ENCODE data around the gene TMEM144. TPM values are rescaled to one million over a fixed set of nuclear protein-coding genes. Genes with fewer than 3 reads are reported as not detected.

The TMEM144 gene
- total RNA-seq, 1 experiment from 2014 or later, result 5.4 TPM

DNA sequence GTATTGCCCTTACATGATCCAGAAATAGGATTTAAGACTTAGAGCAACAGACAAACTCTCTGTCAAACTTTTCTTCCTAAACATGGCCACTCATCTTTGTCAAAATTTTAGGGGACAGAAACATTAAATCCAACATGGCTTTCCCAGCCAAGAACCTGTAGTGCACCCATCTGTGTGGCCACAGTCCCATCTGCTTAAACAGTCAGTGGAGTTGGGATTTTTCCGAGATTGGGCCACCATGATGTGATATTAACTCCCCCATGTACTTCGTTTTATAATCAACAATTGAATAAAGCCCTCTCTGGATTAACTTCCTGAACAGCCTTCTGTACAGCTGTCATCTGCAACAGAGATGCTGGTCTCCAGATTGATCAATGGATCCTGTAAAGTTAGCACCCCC, 28.9 kb downstream of the TMEM144 start:
- no peak overlapping the region for H3K9ac ChIP-seq (ENCODE audit: low read length)
- H3F3A ChIP-seq (ENCODE audit: low read length, unreplicated experiment), result no peaks in the 10 kb centered on the region
- H3K4me2 ChIP-seq (ENCODE audit: low read length), result no peak overlapping the region
- H2AFZ ChIP-seq (ENCODE audit: low read length), result no peak overlapping the region
- no peak overlapping the region for H3K4me3 ChIP-seq (ENCODE audit: low read length)
- intact Hi-C loops (cut with micrococcal nuclease), result no loop called here
- ATAC-seq, result no peak
- no peak overlapping the region for H3K27ac ChIP-seq (ENCODE audit: low read length)
- no TSS peak for BruUV-seq (replicated peaks)
- POLR2A ChIA-PET (ENCODE audit: unreplicated experiment), result no interaction called here
- TF ChIP-seq EZH2 (IDR thresholded peaks at IDR 0.05; ENCODE audit: low read length, unreplicated experiment), result no peak
- H3K36me3 ChIP-seq (ENCODE audit: low read depth, low read length), result no peaks in the 10 kb centered on the region
- H4K20me1 ChIP-seq (ENCODE audit: low read length), result no peaks in the 10 kb centered on the region
- H3K9me3 ChIP-seq (ENCODE audit: low read length), result no peaks in the 10 kb centered on the region
- no peaks in the 10 kb centered on the region for H3K27me3 ChIP-seq (ENCODE audit: low read length)
- DNase-seq, result no peak
- H3K9me2 ChIP-seq (replicated peaks; ENCODE audit: low read length), result no peaks in the 10 kb centered on the region
- CTCF ChIA-PET, result no interaction called here
- H3K4me1 ChIP-seq (ENCODE audit: insufficient read depth, low read length), result no peaks in the 10 kb centered on the region
- no peaks in the 10 kb centered on the region for H3K79me2 ChIP-seq (ENCODE audit: low read length)

GRCh38 chr4:158243071-158243470, 32.8 kb downstream of the TMEM144 start:
- Histone ChIP-seq H3K27me3 (ENCODE audit: low read length) (no peaks in the 10 kb centered on the region), H3K9ac (ENCODE audit: low read length) (no peak overlapping the region), H3K4me2 (ENCODE audit: low read length) (no peak overlapping the region), H3K9me3 (ENCODE audit: low read length) (no peaks in the 10 kb centered on the region), H3K4me1 (ENCODE audit: insufficient read depth, low read length) (no peaks in the 10 kb centered on the region), H3F3A (ENCODE audit: low read length, unreplicated experiment) (no peaks in the 10 kb centered on the region), H3K4me3 (ENCODE audit: low read length) (no peak overlapping the region), H3K27ac (ENCODE audit: low read length) (no peak overlapping the region), H2AFZ (ENCODE audit: low read length) (no peak overlapping the region), H3K36me3 (ENCODE audit: low read depth, low read length) (no peaks in the 10 kb centered on the region), H3K9me2 (replicated peaks; ENCODE audit: low read length) (no peaks in the 10 kb centered on the region), H3K79me2 (ENCODE audit: low read length) (no peaks in the 10 kb centered on the region), H4K20me1 (ENCODE audit: low read length) (no peaks in the 10 kb centered on the region)
- ATAC-seq, result no peak
- ChIA-PET CTCF (no interaction called here), POLR2A (ENCODE audit: unreplicated experiment) (no interaction called here)
- DNase-seq, result no peak
- BruUV-seq (replicated peaks), result no TSS peak
- no peak for TF ChIP-seq EZH2phosphoT487 (IDR thresholded peaks at IDR 0.05; ENCODE audit: borderline replicate concordance, low read length)
- TF ChIP-seq CTCF (conservative IDR thresholded peaks at IDR 0.05; ENCODE audit: low read depth, low read length), result no peak
- TF ChIP-seq EZH2 (IDR thresholded peaks at IDR 0.05; ENCODE audit: low read length, unreplicated experiment), result no peak
- intact Hi-C loops (cut with micrococcal nuclease), result no loop called here

GRCh38 chr4:158250321-158250720, 40.0 kb downstream of the TMEM144 start:
- no peak overlapping the region for H3K27ac ChIP-seq (ENCODE audit: low read length)
- no peak overlapping the region for H3K9ac ChIP-seq (ENCODE audit: low read length)
- H3K4me1 ChIP-seq (ENCODE audit: insufficient read depth, low read length), result no peaks in the 10 kb centered on the region
- POLR2A ChIA-PET (ENCODE audit: unreplicated experiment), result no interaction called here
- no peak for DNase-seq
- CTCF ChIA-PET, result no interaction called here
- H3K9me3 ChIP-seq (ENCODE audit: low read length), result no peaks in the 10 kb centered on the region
- no peak overlapping the region for H3K4me2 ChIP-seq (ENCODE audit: low read length)
- no peaks in the 10 kb centered on the region; the same call in 1 of the 2 replicates for H3K36me3 ChIP-seq (ENCODE audit: low read depth, low read length)
- H3K4me3 ChIP-seq (ENCODE audit: low read length), result no peak overlapping the region
- H3K27me3 ChIP-seq (ENCODE audit: low read length), result no peaks in the 10 kb centered on the region
- TF ChIP-seq EZH2phosphoT487 (IDR thresholded peaks at IDR 0.05; ENCODE audit: borderline replicate concordance, low read length) (no peak), EZH2 (IDR thresholded peaks at IDR 0.05; ENCODE audit: low read length, unreplicated experiment) (no peak), CTCF (conservative IDR thresholded peaks at IDR 0.05; ENCODE audit: low read depth, low read length) (no peak)
- no peaks in the 10 kb centered on the region for H3K9me2 ChIP-seq (replicated peaks; ENCODE audit: low read length)
- no peaks in the 10 kb centered on the region for H4K20me1 ChIP-seq (ENCODE audit: low read length)
- intact Hi-C loops (cut with micrococcal nuclease), result loop anchor here (5.0 kb wide), 1 partner anchor 572 kb away; no protein-coding TSS in a partner anchor
- H3F3A ChIP-seq (ENCODE audit: low read length, unreplicated experiment), result no peaks in the 10 kb centered on the region
- no peaks in the 10 kb centered on the region for H3K79me2 ChIP-seq (ENCODE audit: low read length)
- BruUV-seq (replicated peaks), result no TSS peak
- no peak for ATAC-seq
- H2AFZ ChIP-seq (ENCODE audit: low read length), result no peak overlapping the region

Data from PC-3 (cell line).